ACHN (cell line): ENCODE results near the gene OSR1.
"Not testable (repeated sequence)": the region's sequence is repeated elsewhere in the genome, so short reads cannot be mapped to it uniquely, and the experiment has no call there.

Experiments used
- DNase-seq: peaks from one replicate; pipeline ENCODE4 v3.0.0-alpha.2; 2015
- in situ Hi-C: cut with HindIII; loops from 2 replicates; pipeline ENCODE4 v1.10.0; 2017; ENCODE audit warnings: low sequenced_read_pairs, low pct_ligation_motif_present, low pct_unique_long_range_greater_than_20kb

The OSR1 gene

DNA sequence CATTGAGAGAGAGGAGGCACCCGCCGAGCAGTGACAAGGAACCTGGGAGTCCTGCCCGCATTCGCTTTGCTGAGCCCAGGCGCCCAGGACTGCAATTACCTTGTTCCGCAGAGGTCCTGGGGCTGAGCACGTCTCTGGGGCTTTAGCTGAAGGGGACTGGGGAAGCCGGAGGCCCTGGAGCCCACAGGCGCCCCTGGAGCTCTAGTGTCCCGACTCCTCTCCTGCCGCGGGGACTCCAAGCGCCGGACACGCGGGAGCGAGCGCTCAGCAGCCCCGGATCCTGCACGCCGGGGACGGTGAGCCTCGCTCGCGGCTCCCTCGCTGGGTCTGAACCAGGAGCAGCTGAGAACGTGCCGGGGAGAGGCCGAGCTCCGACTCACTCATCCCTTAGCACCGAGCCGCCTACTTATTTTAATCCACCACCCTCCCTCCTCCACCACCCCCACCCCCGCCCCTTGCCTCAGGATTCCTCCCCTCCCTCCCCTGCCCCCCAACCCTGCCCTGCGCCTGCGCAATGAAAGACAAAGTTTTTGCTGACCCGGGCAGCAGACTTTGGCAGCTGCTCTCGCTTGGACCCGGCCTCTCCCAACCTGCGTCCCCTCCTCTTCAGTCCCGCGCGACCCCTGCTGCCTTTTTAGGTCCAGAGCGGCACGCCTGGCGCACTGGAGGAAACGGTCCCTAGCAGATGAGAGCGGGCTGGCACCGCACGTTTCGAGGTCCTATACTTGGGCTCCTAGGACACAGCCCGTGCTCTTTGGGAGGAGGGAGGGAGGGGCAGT, at the start of gene OSR1:
TSS of gene OSR1 (minus strand) at position 382 of the 779 bp plus-strand sequence. CDS start 4,818 bp downstream, outside the sequence.
- DNase-seq, result peak; percentile 86
- in situ Hi-C loops, result loop anchor here (25.0 kb wide), 1 partner anchor 504 kb away; no protein-coding TSS in a partner anchor

DNA sequence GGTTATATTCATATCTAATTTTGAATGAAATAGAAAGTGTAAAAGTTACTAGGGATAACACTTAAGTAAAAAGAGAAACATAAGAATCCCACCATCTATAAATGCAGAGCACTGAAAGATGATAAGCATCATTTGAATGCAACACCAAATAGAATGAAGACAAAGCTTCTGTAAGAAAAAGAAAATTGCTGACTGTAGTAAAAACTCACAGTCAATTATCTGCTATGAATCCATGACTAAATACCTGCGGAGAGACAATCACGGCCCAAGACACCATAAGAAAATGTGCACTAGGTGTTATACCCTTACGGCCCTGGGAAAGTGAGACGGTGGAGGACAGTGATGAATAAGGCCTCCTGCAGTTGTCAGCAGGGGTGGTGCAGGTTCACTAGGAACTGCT, 45.4 kb upstream of the OSR1 start:
- DNase-seq, result no peak
- in situ Hi-C loops, result no loop called here

DNA sequence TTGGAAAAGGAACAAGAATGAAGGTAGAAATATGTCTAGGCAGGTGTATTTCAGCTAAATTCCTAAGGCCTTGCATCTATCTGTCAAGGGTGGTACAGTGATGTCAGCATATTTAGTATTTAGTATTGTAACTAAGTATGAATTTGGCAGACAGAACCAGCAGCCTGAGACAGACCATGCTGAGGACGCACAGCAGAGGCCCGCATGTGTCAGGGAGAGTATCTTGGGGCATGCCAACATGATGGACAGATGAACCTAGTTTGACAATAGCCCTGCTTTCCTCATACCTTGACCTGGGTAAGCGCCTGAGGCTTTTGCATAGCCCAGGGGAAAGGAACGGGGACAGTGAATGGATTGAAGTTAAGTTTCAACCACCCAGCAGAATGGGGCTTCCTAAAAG, 33.8 kb upstream of the OSR1 start:
- in situ Hi-C loops, result no loop called here
- no peak for DNase-seq

DNA sequence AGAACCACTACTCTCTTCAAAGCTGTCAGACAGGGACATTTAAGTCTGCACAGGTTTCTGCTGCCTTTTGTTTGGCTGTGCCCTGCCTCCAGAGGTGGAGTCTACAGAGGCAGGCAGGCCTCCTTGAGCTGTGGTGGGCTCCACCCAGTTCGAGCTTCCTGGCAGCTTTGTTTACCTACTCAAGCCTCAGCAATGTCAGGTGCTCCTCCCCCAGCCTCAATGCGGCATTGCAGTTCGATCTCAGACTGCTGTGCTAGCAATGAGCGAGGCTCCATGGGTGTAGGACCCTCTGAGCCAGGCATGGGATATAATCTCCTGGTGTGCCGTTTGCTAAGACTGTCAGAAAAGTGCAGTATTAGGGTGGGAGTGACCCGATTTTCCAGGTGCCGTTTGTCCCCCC, 31.0 kb upstream of the OSR1 start:
- in situ Hi-C loops, DNase-seq: not testable (repeated sequence)

DNA sequence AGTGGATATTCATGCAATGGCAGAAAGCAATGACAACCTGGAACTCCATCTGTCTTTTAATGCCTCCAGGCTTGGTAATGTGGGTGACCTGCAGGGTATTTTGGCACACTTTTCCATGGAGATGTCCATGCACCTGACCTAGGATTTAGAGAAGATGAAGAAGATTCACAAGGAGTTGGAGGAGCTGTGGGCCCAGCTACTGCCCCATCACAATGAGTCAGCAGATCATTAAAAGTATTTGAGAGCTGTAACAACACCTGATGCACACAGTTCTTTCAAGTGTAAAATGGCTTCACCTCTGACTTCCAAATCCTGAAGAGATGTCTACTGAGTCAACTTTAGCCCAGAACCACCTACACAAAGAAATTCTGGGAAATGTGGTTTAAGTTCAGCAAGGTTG, 22.1 kb upstream of the OSR1 start:
- DNase-seq, result no peak
- in situ Hi-C loops, result no loop called here

DNA sequence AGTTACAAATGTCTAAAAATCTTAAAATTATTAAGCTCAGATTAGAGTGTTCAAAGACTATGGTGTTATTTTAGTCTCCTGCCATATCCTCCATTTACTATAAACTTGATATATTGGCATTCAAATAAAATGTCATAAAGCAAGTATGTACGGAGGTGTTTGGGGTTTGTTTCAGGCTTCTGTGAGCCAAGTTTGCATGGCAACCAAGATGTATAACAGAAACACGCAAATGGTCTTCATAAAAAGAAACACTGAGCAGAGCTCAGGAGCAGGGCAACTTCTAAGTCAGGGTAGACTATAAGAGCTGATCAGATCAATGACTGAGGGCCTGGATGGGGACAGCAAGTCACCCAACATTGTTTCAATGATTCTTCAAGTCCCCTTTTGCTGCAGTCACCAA, 20.5 kb upstream of the OSR1 start:
- in situ Hi-C loops, result no loop called here
- DNase-seq, result no peak

DNA sequence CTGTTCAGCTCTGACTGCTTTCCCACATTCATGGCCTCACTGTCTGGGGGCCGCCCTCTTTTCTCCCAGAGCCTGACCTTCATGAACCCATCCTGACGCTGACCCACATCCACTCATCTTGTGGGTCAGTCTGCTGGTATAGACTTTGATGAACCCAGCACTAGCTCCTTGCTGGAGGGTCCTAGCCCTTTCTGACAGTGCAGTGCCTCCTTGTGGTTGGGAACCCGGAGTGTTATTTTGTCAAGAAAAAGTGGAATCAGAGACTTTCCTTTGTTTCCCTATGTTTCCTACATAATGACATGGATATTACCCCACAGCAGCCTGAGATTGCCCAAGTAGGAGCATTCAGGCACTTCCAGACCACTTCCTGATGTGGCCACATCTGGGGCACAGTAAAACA, 19.3 kb upstream of the OSR1 start:
- in situ Hi-C loops, result no loop called here
- no peak for DNase-seq

DNA sequence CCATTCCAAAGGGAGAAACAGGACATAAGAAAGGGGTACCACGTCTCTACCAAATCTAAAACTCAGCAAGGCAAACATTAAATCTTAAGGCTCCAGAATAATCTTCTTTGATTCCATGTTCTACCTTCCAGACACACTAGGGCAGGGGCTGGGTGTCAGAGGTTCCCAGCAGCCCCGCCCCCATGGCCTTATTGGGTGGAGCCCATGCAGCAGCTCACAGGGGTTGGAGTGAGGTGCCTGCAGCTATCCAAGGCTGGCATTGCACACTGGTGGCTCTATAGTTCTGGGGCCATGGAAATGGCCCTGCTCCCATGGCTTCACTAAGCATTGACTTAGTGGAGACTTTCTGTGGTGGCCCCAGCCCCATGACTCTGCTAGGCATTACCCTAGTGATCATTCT, 14.9 kb upstream of the OSR1 start:
- in situ Hi-C loops, result loop anchor here (25.0 kb wide), 1 partner anchor 489 kb away; no protein-coding TSS in a partner anchor
- DNase-seq, result no peak

DNA sequence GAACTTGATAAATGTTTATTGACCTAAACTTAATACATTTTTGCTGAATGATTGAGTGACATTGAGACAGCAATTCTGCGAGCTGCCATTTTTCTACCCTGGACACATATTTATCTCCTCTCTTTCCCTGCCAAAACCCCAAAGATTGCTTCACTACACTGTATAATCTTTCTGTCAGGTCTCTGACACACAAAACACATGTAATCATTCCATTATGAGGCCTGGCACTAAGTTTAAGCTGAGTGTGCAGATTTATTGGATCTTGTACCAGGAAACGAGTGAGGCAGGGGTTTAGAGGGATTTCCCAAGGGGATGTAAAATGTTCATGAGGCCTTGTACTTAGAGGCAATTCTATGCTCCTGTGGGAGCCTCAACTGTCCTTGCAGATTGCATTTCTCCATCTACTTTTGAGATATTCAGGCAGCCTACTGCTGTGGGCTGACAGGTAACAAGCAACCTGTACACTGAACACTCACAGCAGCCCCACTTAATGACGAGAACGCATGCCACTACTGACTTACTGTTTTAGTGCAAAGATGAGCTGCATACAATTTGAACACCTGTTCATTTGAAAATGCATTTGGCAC, 13.7 kb upstream of the OSR1 start:
- in situ Hi-C loops, result loop anchor here (25.0 kb wide), 1 partner anchor 490 kb away; no protein-coding TSS in a partner anchor
- no peak for DNase-seq

DNA sequence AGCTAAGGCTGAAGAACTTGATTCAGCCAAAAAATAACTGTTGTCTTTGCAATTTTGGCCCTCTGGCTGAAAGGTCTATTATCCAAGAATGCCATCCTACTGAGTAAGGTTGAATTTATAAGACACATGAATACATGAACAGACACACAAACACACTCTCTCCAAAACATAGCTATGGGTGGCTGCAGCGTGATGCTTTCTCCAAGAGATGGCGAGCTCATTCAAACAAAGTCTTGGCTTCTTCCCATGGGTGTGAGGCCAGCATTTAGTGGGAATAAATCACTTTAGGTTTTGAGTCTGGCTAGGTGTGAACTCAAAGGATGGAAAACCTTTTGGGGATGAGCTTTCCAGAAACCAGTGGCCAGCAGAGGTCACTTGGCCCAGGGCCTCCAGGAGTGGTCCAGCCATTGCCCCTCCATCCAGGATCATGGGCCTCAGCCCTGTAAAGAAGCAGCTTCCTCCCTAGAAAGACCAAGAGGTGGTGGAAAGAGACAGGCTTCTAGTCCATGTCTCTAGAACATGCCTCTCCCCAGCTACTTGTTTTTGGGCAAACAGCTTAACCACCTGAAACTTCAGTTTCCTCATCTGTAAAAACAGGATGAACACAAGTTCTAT, 11.0 kb upstream of the OSR1 start:
- in situ Hi-C loops, result loop anchor here (25.0 kb wide), 1 partner anchor 493 kb away; no protein-coding TSS in a partner anchor
- peak; percentile 55 for DNase-seq

DNA sequence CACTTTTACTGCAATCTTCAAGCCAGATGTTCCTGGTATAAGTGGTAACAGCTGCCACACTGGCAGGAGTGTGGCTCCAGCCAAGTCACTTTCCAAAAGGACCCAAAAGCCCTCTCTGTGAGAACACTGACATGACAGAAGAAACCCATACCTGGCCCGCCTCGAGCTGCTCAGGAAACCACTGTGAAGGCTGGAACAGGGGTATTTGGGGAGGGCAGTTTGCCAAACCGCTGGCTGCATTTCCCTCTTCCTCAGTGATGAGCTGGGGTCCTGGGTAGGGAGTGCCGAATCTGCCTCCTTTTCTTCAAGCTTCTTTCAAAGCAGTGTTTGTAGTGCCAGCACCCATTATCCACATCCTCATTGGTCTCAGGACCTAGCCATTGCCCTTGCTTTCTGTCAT, 10.3 kb upstream of the OSR1 start:
- in situ Hi-C loops, result loop anchor here (25.0 kb wide), 1 partner anchor 494 kb away; no protein-coding TSS in a partner anchor
- DNase-seq, result no peak

DNA sequence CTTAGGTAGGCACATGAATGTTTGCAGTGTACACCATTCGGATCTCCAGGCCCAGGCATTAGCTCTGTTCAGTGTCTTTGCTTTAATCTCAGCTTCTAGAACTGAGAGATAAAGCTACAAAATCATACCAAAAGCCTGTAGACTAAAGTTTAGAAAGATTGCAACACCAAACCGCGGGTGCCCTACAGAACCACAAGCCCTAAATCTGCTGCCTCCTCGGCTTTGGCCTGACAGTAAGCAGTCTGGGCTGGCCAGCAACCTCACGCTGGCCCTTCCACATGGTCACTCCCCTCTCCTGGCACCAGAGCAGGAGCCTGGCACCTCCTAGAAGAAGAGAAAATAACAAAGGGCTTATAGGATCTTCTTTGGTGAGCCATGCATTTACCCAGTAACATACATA, 8.9 kb upstream of the OSR1 start:
- in situ Hi-C loops, result loop anchor here (25.0 kb wide), 1 partner anchor 495 kb away; no protein-coding TSS in a partner anchor
- no peak for DNase-seq

DNA sequence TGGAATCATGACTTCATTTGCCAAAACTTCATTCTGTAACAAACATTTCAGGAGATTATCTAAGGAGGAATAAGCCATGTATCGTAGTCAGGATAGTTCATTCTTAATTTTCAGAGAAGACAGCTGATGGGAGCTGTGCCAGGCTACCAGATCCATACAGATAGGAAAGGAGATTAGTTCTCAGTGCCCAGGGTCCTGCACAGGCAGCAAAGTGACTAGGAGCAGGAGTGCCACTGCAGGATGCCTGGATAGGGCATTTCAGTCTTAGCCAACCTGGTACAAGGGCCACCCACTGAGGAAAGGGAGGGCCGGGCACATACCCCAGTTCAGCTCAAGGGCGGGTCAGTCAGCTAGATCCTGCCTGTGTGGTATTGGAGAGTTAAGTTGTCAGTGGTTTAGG, 6.7 kb upstream of the OSR1 start:
- DNase-seq, result no peak
- in situ Hi-C loops, result loop anchor here (25.0 kb wide), 1 partner anchor 497 kb away; no protein-coding TSS in a partner anchor

DNA sequence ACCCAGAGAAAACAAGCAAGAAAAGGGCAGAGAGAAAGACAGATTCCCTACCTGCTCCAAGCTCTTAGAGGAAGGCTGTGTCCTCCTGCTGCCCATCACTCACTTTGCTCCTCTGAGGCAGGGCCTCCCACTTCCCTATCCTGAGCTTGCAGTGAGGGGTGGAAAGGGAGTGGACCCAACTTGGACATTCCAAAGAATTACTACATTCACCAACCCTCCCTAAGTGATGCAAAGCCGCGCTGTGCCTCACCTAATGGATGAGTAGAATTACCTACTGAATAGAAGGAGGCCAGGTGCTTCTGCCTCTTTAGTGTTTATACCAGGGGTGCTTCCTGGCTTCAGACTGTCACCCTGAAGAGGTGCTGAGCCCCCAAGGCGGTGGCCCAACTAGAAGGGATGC, 5.6 kb upstream of the OSR1 start:
- DNase-seq, result no peak
- in situ Hi-C loops, result loop anchor here (25.0 kb wide), 1 partner anchor 498 kb away; no protein-coding TSS in a partner anchor

DNA sequence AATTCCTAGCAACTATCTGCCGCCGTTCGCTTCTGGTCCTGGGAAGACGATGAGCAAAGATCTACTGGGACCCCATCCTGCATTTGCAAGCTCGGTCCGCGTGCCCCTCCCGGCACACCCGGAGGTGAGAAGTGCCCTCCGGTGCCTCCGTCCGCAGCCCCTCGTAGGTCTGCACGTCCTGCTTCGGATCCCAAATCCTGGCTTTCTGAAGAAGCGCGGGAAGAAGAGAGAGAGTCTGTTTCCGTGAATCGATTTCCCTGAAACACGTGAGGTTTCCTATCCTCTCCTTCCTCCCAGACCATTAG, 5.0 kb upstream of the OSR1 start:
- in situ Hi-C loops, result loop anchor here (25.0 kb wide), 1 partner anchor 499 kb away; no protein-coding TSS in a partner anchor

DNA sequence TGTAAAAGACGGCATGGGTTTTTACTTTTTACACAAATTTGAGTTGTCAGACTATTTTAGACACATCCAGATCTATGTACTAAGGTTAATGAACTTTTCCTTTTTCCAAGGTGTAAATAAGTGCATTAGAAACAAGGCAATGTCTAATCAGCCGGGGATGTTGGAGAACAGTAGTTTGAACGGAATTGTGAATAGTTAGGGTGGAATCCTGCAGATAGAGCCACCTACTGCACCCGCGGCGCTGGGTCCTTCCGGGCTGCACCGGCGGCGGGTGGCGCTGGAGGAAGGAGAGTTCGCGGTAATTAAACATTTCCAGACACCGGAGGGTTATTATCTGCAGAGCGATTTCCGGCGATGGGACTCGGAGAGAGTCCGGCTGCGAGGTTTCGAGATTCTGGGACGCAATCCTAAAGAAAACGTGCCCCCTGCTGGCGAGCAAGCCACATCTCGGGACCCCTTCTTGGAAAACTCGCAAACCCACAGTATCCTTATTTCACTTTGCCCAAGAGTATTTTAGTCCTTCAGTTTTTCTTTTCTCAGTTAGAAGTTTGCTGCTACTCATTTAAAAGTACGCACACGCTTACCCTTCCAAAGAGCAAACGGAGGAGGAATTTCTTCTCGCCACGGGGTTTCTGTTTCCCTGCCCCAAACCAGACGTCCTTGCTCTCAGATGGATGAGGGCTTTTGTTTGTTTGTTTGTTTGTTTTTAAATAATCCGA, 4.5 kb upstream of the OSR1 start:
- DNase-seq, result peak; percentile 93
- in situ Hi-C loops, result loop anchor here (25.0 kb wide), 1 partner anchor 499 kb away; no protein-coding TSS in a partner anchor

More for the DNA sequence above, 5.0 kb upstream of the OSR1 start:
- DNase-seq, result no peak

DNA sequence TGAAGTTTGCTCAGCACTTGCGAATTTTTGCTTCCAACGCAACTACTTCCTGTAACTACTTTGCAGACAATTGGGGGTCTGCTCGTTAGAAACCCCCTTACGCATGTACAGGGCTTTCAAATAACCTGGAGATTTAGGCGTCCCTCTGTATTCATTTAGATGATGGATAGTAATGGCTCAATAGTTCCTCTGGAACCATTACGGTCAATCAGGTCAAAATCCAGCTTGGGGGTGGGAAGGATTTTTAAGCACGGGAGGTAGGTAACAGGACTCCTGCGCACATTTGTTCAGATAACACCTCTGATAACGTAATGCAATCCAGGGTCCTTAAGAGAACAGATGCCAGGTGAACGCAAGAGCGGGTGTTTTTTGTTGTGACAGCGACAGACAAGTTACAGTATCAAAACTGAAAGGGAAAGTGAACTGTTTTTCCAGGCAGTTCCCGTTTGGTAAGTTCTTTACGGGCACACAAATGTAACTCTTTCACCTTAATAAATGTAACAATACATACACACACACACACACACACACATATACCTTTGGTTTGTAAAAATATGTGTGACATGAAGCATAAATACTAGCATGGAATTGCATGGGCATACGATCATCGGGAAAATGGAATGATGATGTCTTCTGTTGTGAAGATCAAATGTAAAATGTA, 3.8 kb upstream of the OSR1 start:
- DNase-seq, result peak; percentile 42
- in situ Hi-C loops, result loop anchor here (25.0 kb wide), 1 partner anchor 500 kb away; no protein-coding TSS in a partner anchor

DNA sequence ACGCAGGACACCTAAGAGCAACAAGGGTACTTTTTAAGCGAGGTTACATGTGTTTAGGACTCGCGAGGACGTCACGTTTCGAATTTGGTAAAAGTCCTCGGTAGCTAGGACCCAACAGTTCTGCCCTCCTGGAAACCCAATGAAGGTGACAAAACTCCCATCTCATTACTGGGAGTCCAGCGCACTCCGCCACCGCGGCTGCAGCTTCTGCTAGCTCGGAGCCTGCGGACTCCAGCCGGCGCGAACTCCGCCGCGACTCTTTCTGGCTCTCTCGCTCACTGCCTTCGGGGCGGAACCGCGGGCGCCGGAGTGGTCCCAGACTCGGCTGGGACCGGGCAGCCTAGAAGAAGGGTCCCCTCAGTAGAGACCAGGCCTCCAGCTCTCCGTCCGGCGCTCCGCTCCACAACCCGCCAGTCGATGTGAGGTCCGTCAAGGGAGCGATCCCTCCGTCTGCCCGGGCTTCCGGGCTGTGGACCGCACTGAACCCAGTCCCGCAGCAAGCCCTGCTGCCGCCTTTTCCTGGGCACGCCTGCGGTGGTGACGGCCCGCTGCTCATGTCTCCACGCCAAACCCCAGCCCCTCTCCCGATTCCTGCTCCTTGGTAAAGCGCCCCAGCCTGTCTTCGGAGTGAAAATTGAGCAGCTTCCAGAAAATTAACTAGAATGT, 3.0 kb upstream of the OSR1 start:
- in situ Hi-C loops, result loop anchor here (25.0 kb wide), 1 partner anchor 501 kb away; no protein-coding TSS in a partner anchor
- no peak for DNase-seq
